PC-9 (cell line): Measurements from ENCODE around the gene NXPH2. TPM values are rescaled to one million over a fixed set of nuclear protein-coding genes. Genes with fewer than 3 reads are reported as not detected.

Experiments used
- BruUV-seq: library from RNA; stranded (reverse); fragments of 400-500 nt; replicated peaks from 2 replicates; lab custom pipeline; 2021; lab: Mats Ljungman, UMichigan
- CTCF ChIA-PET: fragments of 300-600 bp; sonication (Branson Sonifier 250); formaldehyde crosslinking; loops from one replicate; lab custom pipeline; 2022; ENCODE audit warnings: antibody characterized with exemption; lab: Charles Lee
- POLR2A ChIA-PET: fragments of 300-600 bp; sonication (Branson Sonifier 250); formaldehyde crosslinking; loops from one replicate; lab custom pipeline; 2022; ENCODE audit warnings: antibody characterized with exemption; ENCODE audit not compliant: unreplicated experiment; lab: Charles Lee
- DNase-seq, 2 experiments: peaks; one replicate each; pipeline versions ENCODE4 v3.0.0 to v3.0.0-alpha.2; 2015 to 2022; ENCODE audit warnings: mixed read lengths in 1 of 2
- H2AFZ ChIP-seq: fragments of 200-600 bp; sonication (generic); 2 replicates; pipeline ENCODE4 v1.8.1; 2017; ENCODE audit warnings: antibody characterized with exemption
- H3F3A ChIP-seq: fragments of 200-600 bp; sonication (generic); 2 replicates; pipeline ENCODE4 v1.8.1; 2017; ENCODE audit warnings: antibody characterized with exemption, mild to moderate bottlenecking, low read depth; ENCODE audit not compliant: insufficient read depth
- H3K27ac ChIP-seq: fragments of 200-600 bp; sonication (generic); 2 replicates; pipeline ENCODE4 v1.6.1; 2016; ENCODE audit warnings: mixed run types
- H3K27me3 ChIP-seq: fragments of 200-600 bp; sonication (generic); 2 replicates; pipeline ENCODE4 v1.6.1; 2016; ENCODE audit warnings: low read depth, mixed run types; ENCODE audit not compliant: insufficient read depth
- H3K36me3 ChIP-seq: fragments of 200-600 bp; sonication (generic); 2 replicates; pipeline ENCODE4 v1.6.1; 2016; ENCODE audit warnings: low read depth, mixed run types
- H3K4me1 ChIP-seq: fragments of 200-600 bp; sonication (generic); replicated peaks from 2 replicates; pipeline ENCODE4 v1.6.1; 2016; ENCODE audit warnings: mixed run types; ENCODE audit not compliant: insufficient read depth
- H3K4me2 ChIP-seq: fragments of 200-600 bp; sonication (generic); 2 replicates; pipeline ENCODE4 v1.6.1; 2017; ENCODE audit warnings: mixed run types
- H3K4me3 ChIP-seq: fragments of 200-600 bp; sonication (generic); 2 replicates; pipeline ENCODE4 v1.6.1; 2016; ENCODE audit warnings: mixed run types
- H3K79me2 ChIP-seq: fragments of 200-600 bp; sonication (generic); 2 replicates; pipeline ENCODE4 v1.6.1; 2017; ENCODE audit warnings: low read depth, mixed run types
- H3K9me2 ChIP-seq: fragments of 200-600 bp; sonication (generic); 2 replicates; pipeline ENCODE4 v1.8.1; 2017; ENCODE audit warnings: mild to moderate bottlenecking; ENCODE audit not compliant: insufficient read depth
- H3K9me3 ChIP-seq: fragments of 200-600 bp; sonication (generic); 2 replicates; pipeline ENCODE4 v1.8.1; 2016; ENCODE audit warnings: low read depth; ENCODE audit not compliant: insufficient read depth
- H4K20me1 ChIP-seq: fragments of 200-600 bp; sonication (generic); 2 replicates; pipeline ENCODE4 v1.8.1; 2017; ENCODE audit not compliant: insufficient read depth
- EZH2 ChIP-seq: fragments of 200-600 bp; sonication (generic); IDR thresholded peaks from 2 replicates; pipeline ENCODE4 v1.8.0; 2017; ENCODE audit warnings: antibody characterized with exemption, low read depth
- intact Hi-C: fragments of 100-400 bp; cut with micrococcal nuclease; formaldehyde crosslinking; loops from one replicate; pipeline ENCODE4 v1.10.0; 2022; ENCODE audit not compliant: unreplicated experiment
- total RNA-seq: library from RNA; stranded (reverse); gene quantifications from 2 replicates; pipeline ENCODE4 v1.2.3, GENCODE V29; 2021
- TF ChIP-seq, protein P1 (sequence below): fragments of 200-600 bp; sonication (generic); conservative IDR thresholded peaks from 2 replicates; pipeline ENCODE4 v1.6.1; 2017; ENCODE audit warnings: mixed run types, antibody characterized with exemption, mild to moderate bottlenecking, moderate library complexity

The NXPH2 gene
- total RNA-seq, 1 experiment from 2014 or later = not detected

DNA sequence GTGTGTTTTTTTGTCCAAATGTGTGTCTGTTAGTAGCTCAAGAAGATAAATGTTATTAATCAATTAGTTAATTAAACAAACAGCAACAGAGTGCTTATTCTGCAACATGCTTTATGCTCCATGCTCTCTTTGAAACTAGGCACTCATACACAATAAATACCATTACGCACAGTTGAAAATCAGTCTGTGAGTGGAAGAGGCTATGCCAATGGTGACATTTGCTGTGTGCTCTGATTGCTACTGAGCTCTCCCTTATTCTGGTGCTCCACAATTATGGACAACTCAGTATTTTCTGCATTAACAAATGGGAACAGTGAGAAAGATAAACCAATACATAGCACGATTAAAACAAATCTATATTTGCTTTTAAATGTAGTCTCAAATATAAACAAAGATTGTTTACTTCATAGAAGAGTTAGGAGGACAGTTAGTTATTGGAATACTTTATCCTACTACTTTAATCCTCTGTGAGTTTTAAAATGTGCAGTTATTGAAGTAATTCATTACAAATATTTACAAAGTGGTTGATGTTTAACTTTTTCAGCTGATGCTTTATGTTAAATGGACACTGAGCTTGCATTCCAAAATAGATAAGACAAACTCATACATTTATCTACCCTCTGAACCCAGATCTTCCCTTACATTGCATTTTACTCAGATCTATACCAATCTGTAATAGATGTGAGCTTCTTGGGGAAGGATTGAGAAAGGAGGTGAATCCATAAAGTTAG lies 55.3 kb downstream of the NXPH2 start:
- intact Hi-C loops = no loop called here
- Histone ChIP-seq H3K27me3 (no peaks in the 10 kb centered on the region), H3K27ac (no peak overlapping the region), H4K20me1 (no peaks in the 10 kb centered on the region), H3K9me2 (no peaks in the 10 kb centered on the region), H3K36me3 (no peaks in the 10 kb centered on the region), H3K9me3 (no peaks in the 10 kb centered on the region), H3K4me3 (no peak overlapping the region), H3K4me1 (no peaks in the 10 kb centered on the region), H2AFZ (no peak overlapping the region), H3K4me2 (no peak overlapping the region), H3K79me2 (no peaks in the 10 kb centered on the region), H3F3A (no peaks in the 10 kb centered on the region)
- TF ChIP-seq, protein P1, sequence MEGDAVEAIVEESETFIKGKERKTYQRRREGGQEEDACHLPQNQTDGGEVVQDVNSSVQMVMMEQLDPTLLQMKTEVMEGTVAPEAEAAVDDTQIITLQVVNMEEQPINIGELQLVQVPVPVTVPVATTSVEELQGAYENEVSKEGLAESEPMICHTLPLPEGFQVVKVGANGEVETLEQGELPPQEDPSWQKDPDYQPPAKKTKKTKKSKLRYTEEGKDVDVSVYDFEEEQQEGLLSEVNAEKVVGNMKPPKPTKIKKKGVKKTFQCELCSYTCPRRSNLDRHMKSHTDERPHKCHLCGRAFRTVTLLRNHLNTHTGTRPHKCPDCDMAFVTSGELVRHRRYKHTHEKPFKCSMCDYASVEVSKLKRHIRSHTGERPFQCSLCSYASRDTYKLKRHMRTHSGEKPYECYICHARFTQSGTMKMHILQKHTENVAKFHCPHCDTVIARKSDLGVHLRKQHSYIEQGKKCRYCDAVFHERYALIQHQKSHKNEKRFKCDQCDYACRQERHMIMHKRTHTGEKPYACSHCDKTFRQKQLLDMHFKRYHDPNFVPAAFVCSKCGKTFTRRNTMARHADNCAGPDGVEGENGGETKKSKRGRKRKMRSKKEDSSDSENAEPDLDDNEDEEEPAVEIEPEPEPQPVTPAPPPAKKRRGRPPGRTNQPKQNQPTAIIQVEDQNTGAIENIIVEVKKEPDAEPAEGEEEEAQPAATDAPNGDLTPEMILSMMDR = no peak
- TF ChIP-seq EZH2 = no peak
- ChIA-PET POLR2A (no interaction called here), CTCF (no interaction called here)
- no peak for DNase-seq
- BruUV-seq = no TSS peak

DNA sequence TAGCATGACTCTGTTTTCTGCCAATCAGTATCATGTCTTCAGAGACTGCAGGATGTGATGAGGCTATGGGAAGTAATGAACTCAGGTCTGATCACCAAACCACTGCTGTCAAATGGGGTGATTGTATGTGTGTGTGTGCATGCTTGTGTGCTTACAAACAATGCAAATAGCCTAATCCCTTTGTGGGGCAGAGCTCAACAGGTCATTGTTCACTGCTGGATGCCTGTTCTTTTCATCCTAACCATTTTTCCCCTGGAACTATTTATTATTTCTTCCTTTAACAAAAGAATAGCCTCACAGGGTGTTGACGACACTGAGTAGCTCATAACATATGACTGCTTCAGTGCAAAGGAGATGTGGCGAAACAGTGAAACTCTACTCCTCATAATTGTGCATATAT lies 55.9 kb downstream of the NXPH2 start:
- no peaks in the 10 kb centered on the region for H3K36me3 ChIP-seq
- BruUV-seq = no TSS peak
- TF ChIP-seq, protein P1 = no peak
- no peak for TF ChIP-seq EZH2
- H3F3A ChIP-seq = no peaks in the 10 kb centered on the region
- H3K9me2 ChIP-seq = no peaks in the 10 kb centered on the region
- H3K4me3 ChIP-seq = no peak overlapping the region
- intact Hi-C loops = no loop called here
- H3K4me2 ChIP-seq = no peak overlapping the region
- H3K27ac ChIP-seq = no peak overlapping the region
- no peaks in the 10 kb centered on the region for H3K4me1 ChIP-seq
- H3K9me3 ChIP-seq = no peaks in the 10 kb centered on the region
- POLR2A ChIA-PET = no interaction called here
- H3K27me3 ChIP-seq = no peaks in the 10 kb centered on the region
- CTCF ChIA-PET = no interaction called here
- no peaks in the 10 kb centered on the region for H3K79me2 ChIP-seq
- no peak for DNase-seq
- no peak overlapping the region for H2AFZ ChIP-seq
- no peaks in the 10 kb centered on the region for H4K20me1 ChIP-seq

DNA sequence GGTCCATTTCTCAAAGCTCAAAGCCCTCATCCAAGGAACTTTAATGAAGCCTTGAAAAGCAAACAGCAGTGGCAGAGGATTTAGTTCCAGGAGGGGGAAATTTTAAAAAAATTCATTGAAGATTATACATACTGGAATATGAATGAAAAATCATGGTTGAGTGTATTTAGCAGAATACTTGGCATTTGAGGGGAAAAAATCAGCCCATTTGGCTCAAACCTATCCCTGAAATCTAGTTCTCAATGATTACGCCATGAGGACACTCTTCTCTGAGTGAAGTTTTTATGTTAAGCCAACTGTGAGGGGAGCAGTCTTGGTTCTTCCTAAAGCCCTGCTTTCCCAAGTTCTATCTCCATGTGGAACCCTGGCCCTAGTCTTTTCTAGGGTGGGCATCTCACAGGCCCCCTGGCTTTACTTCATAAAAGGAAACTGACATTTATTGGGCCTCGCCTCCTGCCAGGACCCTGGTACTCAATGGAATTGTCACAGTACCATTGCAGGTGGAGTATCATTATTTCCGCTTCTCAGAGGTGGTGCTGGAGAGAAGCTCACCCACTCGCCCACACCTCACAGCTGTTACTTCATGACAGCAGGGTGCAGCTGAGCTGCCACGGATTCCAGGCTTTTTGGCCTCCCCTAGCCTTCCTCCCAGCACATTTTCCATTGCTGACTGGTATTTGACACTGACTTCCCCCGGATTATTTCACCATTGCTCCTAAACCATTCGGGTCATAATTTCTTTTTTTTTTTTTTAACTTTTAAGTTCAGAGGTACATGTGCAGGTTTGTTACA lies 56.8 kb downstream of the NXPH2 start:
- intact Hi-C loops = no loop called here
- Histone ChIP-seq H3K79me2 (no peaks in the 10 kb centered on the region), H3K9me3 (no peaks in the 10 kb centered on the region), H3K27me3 (no peaks in the 10 kb centered on the region), H3K36me3 (no peaks in the 10 kb centered on the region), H3K27ac (no peak overlapping the region), H2AFZ (no peak overlapping the region), H3K4me3 (no peak overlapping the region), H4K20me1 (no peaks in the 10 kb centered on the region), H3K4me2 (no peak overlapping the region), H3F3A (no peaks in the 10 kb centered on the region), H3K9me2 (no peaks in the 10 kb centered on the region), H3K4me1 (no peaks in the 10 kb centered on the region)
- CTCF ChIA-PET = no interaction called here
- POLR2A ChIA-PET = no interaction called here
- no peak for DNase-seq
- TF ChIP-seq, protein P1 = no peak
- TF ChIP-seq EZH2 = no peak
- BruUV-seq = no TSS peak
